ENCODE measurements around the gene OR2V1. TPM values are rescaled to one million over a fixed set of nuclear protein-coding genes. Genes with fewer than 3 reads are reported as not detected.

Gene OR2V1
- total and polyA plus RNA-seq, 10 donors, result not detected

DNA sequence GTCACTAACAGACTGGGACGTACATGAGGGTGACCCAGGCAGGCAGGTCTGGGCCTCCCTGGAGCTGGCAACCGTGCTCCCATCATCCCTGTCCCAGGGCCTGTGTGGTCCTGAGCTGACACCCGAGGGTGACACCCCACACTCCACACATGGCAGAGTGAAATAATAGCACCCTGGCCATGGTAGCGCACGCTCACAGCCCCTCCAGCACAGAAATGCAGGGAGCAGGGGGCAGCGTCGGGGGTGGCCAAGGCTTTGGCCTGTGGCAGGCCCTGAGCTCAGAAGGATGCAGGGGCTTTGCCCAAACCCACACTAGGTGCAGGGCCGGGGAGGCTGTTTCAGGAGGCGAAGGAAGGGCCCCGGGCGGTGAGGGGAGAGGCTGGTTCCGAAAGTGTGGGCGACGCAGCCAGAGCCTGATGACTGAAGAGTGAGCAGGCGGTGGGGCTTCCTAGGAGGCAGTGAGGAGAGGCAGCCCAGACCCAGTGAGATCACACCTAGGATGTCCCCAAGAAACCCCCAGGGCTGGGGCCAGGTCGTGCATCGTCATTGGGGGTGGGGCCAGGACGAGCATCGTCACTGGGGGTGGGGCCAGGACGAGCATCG is 29.3 kb upstream of the OR2V1 start:
- peak overlapping the region in 7 of 8 donors; percentile 41 to 91 (median 73) for H3K27ac ChIP-seq
- peak overlapping the region in 3 of 8 donors; percentile 5 to 65 (median 8) for H3K4me3 ChIP-seq
- peak; percentile 90 for DNase-seq
- intact Hi-C loops (cut with DNase I; ENCODE audit: low total_unique reads), result loop anchor here (10.0 kb wide), 1 partner anchor 295 kb away; the partner anchor contains the start of gene ZFP62
- peaks cover 0 to 21% (median 17%) of the 10 kb centered on the region in 6 donors for H3K4me1 ChIP-seq
- peaks cover 0 to 5% (median 0%) of the 10 kb centered on the region in 8 donors for H3K9me3 ChIP-seq
- H3K27me3 ChIP-seq (replicated peaks in 1 of 7), result peaks cover 0 to 54% (median 7%) of the 10 kb centered on the region in 7 donors
- TF ChIP-seq POLR2AphosphoS5 (IDR thresholded peaks at IDR 0.05) (peak in 1 of 3 donors; percentile 44), POLR2A (IDR thresholded peaks at IDR 0.05) (no peak)
- H3K36me3 ChIP-seq, result no peaks in the 10 kb centered on the region
- WGBS, 5 donors, result 51 to 64% (median 63%) methylated on average over 12 to 21 of the region's 21 CpGs

DNA sequence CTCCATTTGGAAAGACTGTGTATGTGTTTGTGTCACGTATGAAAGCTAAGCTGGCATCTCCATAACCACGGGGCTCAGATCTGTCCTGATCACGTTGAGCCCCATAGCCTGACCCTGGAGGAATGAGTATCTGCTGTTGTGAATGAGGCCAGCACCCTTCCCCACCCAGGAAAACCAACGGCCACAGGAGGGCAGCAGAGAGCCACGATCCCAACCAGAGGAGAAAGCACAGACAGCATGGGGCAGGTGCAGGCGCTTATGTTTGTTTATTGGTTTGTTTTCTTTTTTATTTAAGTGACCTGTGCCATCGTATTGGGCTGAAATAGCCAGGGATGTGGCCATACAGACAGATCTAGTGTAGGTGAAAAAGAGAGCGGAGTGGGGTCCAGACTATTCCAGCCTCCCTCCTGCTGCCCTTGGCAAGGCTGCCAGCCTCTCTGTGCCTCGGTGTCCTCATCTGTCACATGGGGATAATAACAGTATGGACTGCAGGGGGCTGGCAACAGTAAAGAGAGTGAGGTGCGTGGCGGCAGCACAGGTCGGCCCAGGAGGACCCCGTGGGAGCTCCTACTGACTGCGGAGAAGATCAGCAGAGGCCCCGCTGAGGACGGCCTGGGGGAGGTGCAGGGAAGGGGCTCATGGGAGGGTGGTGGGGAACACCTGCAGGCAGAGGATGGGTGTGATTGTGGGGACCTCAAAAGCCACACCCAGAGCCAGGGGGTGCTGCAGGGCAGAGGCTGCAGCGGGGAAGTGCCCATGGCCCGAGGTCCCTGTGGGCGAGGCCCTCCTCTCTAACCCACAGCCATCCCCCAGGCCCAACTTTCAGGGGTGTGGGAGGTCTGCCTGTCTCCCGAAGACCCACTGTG is 28.6 kb upstream of the OR2V1 start:
- no peaks in the 10 kb centered on the region for H3K36me3 ChIP-seq
- TF ChIP-seq, protein P1, sequence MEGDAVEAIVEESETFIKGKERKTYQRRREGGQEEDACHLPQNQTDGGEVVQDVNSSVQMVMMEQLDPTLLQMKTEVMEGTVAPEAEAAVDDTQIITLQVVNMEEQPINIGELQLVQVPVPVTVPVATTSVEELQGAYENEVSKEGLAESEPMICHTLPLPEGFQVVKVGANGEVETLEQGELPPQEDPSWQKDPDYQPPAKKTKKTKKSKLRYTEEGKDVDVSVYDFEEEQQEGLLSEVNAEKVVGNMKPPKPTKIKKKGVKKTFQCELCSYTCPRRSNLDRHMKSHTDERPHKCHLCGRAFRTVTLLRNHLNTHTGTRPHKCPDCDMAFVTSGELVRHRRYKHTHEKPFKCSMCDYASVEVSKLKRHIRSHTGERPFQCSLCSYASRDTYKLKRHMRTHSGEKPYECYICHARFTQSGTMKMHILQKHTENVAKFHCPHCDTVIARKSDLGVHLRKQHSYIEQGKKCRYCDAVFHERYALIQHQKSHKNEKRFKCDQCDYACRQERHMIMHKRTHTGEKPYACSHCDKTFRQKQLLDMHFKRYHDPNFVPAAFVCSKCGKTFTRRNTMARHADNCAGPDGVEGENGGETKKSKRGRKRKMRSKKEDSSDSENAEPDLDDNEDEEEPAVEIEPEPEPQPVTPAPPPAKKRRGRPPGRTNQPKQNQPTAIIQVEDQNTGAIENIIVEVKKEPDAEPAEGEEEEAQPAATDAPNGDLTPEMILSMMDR (IDR thresholded peaks at IDR 0.05 in 8 of 11, conservative IDR thresholded peaks at IDR 0.05 in 3 of 11), result peak; percentile 76 to 94 (median 88)
- TF ChIP-seq POLR2AphosphoS5 (IDR thresholded peaks at IDR 0.05) (peak in 1 of 3 donors; percentile 52), POLR2A (IDR thresholded peaks at IDR 0.05) (no peak)
- 56 to 60% (median 57%) methylated on average over 17 to 20 of the region's 20 CpGs for WGBS, 5 donors
- peaks cover 0 to 2% (median 0%) of the 10 kb centered on the region in 8 donors for H3K9me3 ChIP-seq
- DNase-seq, result peak; percentile 94
- peaks cover 0 to 46% (median 4%) of the 10 kb centered on the region in 7 donors for H3K27me3 ChIP-seq (replicated peaks in 1 of 7)
- peak overlapping the region in 4 of 8 donors; percentile 73 to 91 (median 75) for H3K27ac ChIP-seq
- peak overlapping the region in 1 of 8 donors; percentile 65 for H3K4me3 ChIP-seq
- intact Hi-C loops (cut with DNase I; ENCODE audit: low total_unique reads), result loop anchor here (10.0 kb wide), 1 partner anchor 295 kb away; the partner anchor contains the start of gene ZFP62
- peaks cover 0 to 21% (median 17%) of the 10 kb centered on the region in 6 donors for H3K4me1 ChIP-seq

DNA sequence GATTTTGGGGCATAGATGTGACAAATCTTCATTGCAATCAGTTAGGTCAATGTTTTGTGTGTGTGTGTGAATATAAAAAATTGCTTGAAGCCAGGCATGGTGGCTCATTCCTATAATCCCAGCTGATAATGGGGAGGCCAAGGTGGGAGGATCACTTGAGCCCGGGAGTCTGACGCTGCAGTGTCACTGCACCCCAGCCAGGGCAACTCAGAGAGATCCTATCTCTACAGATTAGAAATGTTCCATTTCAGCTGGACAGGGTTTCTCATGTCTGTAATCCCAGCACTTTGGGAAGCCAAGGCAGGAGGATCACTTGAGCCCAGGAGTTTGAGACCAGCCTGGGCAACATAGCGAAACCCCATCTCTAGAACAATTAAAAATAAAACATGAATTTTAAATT is 27.9 kb upstream of the OR2V1 start:
- 93 to 98% (median 97%) methylated on average over 3 of the region's 3 CpGs for whole genome bisulfite sequencing, 5 donors
- no peaks in the 10 kb centered on the region for H3K36me3 ChIP-seq
- peaks cover 0 to 21% (median 17%) of the 10 kb centered on the region in 6 donors for H3K4me1 ChIP-seq
- H3K27ac ChIP-seq, result no peak overlapping the region
- H3K27me3 ChIP-seq (replicated peaks in 1 of 7), result peaks cover 0 to 40% (median 0%) of the 10 kb centered on the region in 7 donors
- H3K9me3 ChIP-seq, result no peaks in the 10 kb centered on the region
- intact Hi-C loops (cut with DNase I; ENCODE audit: low total_unique reads), result no loop called here
- TF ChIP-seq POLR2AphosphoS5 (IDR thresholded peaks at IDR 0.05), result no peak
- TF ChIP-seq POLR2A (IDR thresholded peaks at IDR 0.05), result no peak
- TF ChIP-seq, protein P1 (IDR thresholded peaks at IDR 0.05 in 8 of 11, conservative IDR thresholded peaks at IDR 0.05 in 3 of 11), result no peak
- H3K4me3 ChIP-seq, result no peak overlapping the region
- no peak for DNase-seq

DNA sequence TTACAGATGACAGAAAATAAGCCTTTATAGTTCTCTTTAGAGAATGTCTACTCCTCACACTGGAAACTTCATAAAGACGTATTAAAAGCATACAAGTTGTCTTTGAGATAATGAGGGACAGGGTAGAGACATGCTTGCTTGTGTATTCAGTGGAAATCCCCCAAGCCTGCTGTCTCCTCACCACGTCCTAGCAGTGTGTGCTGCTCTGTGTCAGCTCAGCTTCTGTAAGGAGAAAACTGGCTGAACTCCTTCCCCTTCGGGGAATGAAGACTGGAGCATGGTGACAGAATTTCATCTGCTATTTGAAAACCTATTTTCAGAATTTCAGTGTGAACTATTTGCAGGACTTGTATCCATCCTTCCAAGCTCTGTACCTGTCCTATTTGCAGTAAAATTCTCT is 25.8 kb upstream of the OR2V1 start:
- TF ChIP-seq, protein P1 (IDR thresholded peaks at IDR 0.05 in 8 of 11, conservative IDR thresholded peaks at IDR 0.05 in 3 of 11), result no peak
- TF ChIP-seq POLR2AphosphoS5 (IDR thresholded peaks at IDR 0.05), result no peak
- no peak for TF ChIP-seq POLR2A (IDR thresholded peaks at IDR 0.05)
- WGBS, 5 donors, result 48 to 60% (median 51%) methylated on average over 3 of the region's 3 CpGs
- intact Hi-C loops (cut with DNase I; ENCODE audit: low total_unique reads), result no loop called here
- Histone ChIP-seq H3K9me3 (no peaks in the 10 kb centered on the region), H3K27me3 (replicated peaks in 1 of 7) (peaks cover 0 to 24% (median 0%) of the 10 kb centered on the region in 7 donors), H3K36me3 (no peaks in the 10 kb centered on the region), H3K27ac (no peak overlapping the region), H3K4me3 (no peak overlapping the region), H3K4me1 (peaks cover 0 to 21% (median 15%) of the 10 kb centered on the region in 6 donors)
- no peak for DNase-seq
